ENCODE results near the gene KRT4. TPM values are rescaled to one million over a fixed set of nuclear protein-coding genes. Genes with fewer than 3 reads are reported as not detected.
A peak's percentile ranks its signal among the peaks of the same experiment; 100 is the strongest.

Gene KRT4
- total RNA-seq, 1 donor from 2014 or later, result 77.5 TPM

DNA sequence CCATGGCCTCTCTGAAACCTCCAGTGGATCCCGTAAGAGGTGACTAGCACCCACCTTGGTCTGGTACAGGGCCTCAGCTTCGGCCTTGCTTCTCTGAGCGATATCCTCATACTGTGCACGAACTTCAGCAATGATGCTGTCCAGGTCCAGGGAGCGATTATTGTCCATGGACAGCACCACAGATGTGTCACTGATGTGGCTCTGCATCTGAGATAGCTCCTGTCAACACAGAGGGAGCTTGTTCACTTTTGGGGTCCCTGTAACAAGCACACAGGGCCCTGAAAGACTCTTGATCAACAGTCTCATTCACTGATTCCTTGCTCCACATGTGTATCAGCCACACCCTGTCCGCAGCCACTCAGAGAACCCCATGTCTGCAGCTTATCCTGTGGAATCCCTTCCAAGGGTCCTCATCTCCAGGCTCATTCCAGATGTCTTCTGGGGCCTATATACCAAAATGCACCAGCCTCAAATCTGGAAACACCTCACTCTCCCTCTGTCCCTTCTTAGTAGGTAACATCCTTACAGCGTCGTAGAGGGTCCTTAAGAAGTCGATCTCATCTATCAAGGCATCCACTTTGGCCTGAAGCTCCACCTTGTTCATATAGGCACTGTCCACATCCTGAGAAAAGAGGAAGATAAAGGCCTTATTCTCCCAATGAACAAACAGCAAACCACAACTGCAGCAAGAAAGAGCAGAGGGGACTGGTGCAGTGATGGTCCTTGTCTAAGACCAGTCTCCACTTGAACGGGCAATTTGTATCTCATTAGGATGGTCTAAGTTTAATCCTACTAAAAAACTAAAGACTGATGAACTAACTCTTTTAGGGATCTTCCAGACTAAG lies 21.5 kb downstream of the KRT4 start:
- DNase-seq (ENCODE audit: low spot score), result no peak

DNA sequence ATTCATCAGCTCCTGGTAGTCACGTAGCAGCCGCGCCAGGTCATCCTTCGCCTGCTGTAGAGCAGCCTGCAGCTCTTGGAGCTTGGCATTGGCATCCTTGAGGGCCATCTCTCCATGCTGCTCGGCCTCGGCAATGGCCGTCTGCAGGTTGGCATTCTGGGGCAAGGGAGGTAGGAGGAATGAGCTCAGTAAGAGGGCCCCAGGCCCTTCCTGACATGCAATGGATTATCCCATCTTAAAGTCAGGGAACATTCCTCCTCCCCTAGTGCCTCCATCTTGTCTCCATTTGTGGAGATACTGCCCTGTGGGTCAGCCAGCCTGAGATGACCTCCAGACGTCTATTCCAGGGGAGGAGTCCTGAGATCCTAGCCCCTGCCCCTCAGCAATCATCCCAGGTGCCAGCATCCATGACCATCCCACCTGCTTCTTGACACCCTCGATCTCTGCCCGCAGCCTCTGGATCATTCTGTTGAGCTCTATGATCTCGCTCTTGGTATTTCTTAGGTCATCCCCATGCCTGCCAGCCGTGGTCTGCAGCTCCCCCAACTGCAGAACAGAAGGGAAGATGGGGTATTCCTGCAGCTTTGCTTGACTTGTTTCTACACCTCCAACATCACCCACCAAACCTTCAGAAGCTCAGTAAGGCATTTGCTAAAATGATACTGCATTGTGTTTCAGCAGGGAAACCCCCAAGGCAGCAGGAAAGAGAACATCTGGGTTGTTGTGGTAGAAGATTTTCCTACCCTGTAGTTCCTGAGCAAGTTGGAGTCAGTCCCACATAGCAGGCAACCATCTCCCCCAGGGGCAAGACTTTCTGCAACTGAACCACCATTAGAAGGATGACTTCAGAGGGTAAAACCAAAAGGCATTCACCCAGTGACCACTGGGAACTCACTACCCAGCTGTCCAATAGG lies 22.4 kb downstream of the KRT4 start:
- no peak for DNase-seq (ENCODE audit: low spot score)

DNA sequence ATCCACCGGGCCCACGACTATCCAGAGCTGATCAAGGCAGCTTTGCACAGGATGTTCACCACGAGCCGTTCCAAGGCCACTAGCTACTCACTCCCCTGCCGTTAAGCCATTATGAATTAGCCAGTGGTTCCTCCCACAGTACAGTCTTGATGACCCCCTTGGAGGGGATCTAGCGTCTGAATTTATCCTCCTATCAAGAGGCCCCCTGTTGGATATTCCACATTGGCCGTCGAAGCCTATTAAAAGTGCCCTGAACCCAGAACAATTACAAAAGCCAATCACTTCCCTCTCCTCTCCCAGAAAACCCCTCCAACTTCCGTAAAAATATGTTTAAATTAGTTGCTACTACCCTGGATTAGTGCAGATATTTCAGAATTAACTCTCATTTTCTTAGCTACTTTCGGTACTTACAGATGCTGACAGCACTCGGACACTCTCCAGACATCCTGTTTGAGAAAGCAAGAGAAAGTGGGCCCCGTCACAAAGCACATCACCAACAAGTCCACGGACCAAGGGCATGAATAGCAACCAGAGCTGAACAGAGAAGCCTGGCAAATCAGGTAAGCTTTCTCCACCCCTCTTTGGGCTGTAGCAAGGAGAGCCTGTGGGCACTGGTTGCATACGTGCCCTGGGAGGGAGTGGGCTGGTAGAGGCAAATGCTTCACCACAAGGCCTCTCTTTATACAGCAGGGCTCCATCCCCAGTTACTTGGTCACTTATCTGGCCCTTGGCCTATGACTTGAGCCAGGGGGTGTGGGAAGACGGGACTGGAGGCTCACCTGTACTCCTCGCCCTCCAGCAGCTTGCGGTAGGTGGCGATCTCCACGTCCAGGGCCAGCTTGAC lies 23.3 kb downstream of the KRT4 start:
- DNase-seq (ENCODE audit: low spot score), result peak; percentile 82

DNA sequence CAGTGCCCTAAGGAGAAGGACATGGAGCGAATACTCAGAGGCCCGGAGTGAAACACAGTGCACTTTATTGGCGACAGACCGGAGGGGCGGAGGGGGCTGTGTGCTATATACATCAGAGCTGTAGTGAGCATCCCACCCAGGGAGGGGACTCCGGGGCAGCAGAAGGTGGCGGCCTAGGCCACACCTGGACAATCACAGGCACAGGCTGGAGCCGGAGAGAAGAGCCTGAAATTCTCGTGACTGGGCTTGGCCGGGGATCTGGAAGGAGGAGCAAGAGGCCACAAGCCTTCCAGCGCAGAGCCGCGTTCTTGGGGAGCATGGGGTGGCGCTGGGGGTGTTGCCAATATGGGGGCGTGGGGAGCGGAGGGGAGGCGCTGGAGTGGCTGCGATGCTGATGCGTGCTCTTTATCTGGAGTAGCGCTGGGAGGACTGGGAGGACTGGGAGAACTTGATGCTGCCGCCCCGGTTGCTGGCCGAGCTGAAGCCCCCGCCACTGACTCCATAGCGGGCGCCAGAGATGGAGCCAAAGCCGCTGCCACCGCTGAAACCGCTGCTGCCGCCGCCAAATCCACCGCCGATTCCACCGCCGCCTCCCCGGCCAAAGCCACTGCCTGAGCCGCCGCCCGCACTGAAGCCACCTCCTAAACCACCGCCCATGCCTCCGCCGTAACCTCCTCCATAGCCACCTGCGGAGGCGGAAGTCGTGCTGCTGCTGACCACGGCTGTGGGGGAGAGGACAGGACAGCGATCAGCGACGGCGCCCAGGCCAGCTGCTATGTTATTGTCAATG lies 24.1 kb downstream of the KRT4 start:
- peak; percentile 13 for DNase-seq (ENCODE audit: low spot score)

DNA sequence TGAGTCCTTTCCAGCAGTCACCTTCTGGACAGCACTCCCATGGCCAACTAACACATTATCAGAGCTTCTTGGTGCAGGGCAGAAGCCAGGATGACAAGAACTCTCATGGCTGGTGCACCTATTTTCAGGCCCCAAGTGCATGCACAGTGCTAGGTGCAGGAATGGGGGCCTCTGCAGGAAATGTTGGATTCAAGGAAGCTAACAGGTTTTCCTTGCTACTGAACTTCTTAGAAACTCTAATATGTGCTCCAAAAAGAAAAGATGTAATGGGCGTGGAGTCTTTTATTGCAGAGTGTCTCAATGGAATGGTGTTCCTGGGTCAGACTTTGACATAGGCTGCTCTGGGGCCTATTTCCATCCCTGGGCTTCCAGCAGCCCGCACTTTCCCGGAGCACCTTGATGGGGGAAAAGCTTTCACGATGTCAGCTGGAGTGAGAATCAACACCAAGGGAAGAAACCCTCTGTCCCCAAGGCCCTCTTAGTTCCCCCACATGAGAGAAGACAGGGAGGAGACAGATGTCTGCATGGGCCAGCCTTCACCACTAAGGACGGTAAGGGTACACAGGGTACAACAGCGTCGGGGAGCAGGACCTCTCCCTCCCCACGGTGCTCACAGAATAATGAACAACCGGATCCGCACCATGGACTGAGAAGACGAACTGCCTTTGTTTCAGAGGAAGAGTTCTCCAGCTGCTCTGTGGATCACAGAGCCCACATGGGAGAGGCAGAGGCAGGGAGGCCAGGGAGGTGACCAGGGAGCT lies 24.9 kb downstream of the KRT4 start:
- no peak for DNase-seq (ENCODE audit: low spot score)

DNA sequence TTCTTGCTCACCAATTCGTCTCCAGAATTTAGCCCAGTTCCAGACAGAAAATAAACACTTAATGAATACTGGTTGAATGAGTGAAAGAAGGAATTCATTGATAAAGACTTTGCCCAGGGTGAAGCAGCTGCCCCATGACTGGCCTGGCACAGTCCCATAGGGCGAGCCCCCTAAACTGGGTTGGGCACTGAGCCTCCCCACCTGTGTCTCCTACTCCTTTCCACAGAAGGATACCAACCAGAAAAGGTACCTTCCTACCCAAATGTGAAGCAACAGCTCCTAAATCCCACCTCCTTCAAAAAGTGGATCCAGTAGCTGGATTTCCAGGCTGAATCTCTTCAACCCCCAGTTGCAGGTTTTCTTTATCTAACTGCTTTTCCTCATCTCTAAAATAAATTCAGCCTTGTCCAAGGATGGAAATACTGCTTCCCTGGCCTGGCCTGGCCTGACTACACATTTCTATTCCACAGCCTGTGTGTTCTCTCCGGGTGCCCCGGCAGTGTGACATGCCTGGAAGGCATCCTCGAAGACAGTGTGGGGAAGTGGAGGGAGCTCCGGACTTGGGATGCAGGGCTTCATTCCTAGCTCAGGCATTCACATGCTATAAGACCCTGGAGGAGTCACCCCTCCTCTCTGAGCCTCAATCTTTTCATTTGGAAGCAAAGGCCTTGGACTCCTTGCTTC lies 25.6 kb downstream of the KRT4 start:
- DNase-seq (ENCODE audit: low spot score), result peak; percentile 20

DNA sequence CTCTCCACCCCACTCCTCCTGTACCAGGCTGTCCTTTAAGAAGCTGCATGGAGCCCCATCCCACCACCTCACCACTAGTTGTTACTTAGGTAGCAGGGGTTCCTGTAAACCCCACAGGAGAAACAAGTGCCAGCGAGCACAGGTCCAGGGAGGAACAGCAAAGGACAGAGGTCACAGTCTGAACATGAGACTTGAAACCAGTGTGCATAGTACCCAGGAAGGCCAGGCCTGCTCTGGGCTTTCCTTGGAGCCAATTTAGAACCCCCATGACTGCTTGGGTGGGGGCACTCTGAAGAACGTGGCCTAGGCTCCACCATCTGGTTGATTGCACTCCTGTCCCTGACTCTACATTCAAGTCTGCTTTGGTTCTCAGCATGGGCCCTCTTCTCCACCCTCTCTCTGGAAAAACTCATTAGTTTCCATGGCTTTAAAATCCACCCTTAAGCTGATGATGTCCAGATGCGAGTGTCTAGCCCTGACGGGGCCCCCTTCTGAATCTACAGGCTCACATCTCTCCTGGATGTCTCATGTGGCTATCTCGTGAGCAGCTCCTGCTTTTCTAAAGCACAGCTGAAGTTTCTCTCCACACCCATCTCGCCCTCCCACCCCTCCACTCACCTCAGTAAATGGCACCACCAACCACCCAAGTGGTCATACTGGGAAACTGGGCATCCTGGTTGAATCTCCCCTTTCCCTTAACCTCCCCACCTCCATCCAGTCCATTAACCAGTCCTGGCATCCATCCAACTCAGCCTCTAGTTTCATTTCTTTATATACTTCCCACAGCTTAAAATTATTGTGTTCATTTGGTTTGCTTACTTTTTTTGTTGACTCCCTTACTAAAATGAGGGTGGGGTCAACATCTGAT lies 26.4 kb downstream of the KRT4 start:
- peak; percentile 96 for DNase-seq (ENCODE audit: low spot score)

DNA sequence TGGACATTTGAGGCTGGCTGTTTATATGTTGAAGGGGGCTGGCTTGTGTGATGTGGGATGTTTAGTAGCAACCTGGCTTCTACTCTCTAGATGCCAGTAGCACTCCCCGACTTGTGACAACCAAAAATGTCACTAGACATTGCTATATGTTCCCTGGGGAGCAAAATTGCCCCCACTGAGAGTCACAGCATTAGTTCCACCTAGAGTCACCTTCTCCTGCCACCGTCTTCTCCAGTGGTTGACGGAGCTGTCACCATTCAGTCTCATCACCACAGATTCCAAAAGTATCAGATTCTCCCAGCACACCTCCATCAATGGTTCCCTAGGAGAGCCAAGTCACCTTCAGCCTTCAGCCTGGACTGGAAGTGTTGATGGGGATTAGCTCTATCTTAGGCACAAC lies 29.0 kb downstream of the KRT4 start:
- DNase-seq (ENCODE audit: low spot score), result no peak

DNA sequence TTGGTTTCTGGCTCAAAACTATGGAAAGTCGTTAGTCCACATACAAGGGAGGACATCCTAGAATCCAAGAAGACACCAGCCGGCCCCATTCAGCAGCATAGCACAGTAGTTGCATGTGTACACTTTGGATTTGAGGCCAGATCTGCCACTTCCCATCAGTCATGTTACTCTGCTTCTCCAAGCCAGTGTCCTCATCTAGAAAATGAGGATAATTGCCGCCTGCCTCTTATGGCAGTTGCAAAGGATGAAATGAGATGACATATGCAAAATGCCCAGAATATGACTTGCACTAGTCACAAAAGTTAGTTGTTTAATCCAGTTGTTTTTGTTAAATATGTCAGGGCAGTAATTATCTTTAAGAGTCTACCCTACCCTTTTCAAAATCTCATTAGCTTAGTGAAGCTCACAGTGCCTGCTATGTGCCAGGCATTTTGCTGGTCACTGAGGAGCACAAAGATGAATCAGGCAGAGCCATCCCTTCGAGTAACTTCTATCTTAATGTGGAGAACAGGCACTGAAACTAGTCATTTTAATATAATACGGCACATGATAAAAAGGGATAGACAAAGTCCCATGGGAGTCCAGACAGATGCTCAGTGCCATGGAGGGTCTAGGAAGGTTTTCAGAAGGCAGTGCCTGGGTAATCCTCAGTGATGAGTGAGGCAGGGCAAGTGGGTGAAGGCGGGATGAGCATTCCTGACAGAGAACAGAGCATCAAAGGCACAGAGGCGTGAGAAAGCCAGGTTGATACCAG lies 30.2 kb downstream of the KRT4 start:
- no peak for DNase-seq (ENCODE audit: low spot score)

DNA sequence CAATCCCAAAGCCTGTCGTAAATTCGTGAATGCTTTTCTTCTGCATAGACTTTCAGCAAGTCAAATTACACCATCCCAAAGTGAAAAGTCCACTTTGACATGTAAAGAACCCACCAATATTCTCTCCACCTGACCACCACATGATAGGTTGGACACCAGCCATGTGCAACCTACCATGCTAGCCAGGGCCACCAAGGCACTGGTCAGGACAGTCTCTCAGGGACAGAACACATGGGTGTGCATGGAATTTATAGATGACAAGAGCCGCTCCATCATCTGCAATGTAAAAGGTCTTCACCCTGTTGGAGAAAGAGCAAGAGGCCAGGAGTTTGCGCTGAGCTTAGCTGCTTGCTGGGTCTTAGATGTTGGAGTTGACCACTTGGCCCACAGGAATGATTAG lies 31.4 kb downstream of the KRT4 start:
- no peak for DNase-seq (ENCODE audit: low spot score)

DNA sequence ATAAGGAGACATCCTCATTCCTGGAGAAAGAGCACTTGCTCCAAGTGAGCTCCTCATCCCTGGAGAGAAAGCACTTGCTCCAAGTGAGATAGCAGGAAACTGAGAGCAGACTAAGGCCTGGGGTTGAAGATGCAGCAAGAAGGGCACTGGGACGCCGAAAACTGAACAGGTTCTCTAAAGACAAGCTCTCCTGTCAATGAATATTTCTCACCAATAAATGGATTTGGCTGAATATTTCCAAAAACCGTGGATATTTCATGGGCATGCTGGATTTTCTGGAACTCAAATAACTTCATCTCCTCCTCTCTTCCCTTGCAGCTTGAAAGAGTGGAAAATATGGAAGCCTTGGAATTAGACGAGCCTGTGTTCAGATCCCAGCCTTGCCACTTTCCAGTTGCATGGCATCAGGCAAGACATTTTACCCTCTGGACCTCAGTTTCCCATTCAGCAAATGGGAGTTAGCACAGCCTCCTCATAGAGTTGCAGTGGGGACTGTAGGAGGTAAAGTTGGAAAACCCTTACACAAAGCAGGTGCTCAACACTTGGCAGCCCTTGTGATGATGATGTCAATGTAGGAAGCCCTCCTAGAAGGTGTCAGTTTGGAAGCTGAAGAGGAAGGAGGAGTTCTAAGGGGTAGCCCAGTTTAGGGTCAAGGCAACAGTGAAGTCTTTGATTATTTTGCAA lies 32.4 kb downstream of the KRT4 start:
- DNase-seq (ENCODE audit: low spot score), result no peak

DNA sequence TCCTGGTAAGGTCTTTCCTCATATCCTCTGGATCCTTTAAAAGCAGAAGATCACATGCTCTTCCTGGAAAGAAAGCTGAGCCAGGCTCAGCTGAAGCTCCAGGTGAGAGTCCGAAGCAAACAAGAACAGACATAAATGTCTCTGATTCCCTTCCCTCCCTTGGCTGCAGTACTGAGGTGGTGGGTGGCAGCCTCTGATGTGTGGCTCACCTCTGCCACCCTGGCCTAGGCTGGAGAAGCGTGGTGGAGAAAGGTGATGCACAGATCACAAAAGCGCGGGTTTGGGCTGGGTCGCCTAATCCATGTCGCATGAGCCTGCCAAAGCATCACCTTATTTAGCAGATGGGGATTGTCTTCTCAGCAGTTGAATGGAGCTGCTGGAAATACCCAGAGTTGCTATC lies 34.0 kb downstream of the KRT4 start:
- no peak for DNase-seq (ENCODE audit: low spot score)

DNA sequence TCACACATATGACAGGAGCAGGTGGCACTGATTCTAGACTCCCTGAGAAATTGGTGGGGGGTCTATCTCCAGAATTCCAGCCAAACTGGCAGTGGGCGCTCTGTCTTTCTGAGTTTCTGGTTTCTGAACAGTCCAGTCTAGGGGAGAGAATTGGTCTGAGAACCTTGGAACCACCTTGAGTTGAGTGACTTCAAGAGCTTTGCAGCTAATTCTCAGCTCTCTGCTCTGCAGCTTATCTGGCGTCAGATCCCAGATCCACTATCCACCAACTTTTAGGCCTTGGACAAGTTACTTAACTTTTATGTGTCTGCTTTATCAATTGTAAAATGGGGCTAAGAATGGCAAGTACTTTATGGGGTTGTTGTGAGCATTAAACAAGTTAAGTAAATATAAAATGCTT lies 35.1 kb downstream of the KRT4 start:
- DNase-seq (ENCODE audit: low spot score), result no peak

DNA sequence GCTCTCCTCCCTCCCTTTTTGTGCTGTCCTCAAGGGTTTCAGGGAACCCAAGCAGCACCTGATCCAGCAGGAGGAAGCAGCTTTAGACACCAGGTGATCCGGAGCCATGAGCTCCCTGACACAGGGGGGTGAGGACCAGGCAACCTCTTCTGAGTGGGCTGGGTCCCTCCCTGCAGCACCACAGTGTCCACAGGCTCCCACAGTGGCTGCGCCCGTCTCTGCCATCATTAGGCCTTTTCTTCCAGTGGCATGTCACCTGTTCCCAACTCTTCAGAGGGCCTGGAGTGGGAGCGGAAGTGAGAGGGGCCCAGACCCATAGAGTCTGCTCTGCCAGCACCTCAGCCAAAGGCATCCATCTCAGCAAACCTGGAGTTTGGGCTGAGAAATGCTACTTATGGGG lies 36.4 kb downstream of the KRT4 start:
- no peak for DNase-seq (ENCODE audit: low spot score)

DNA sequence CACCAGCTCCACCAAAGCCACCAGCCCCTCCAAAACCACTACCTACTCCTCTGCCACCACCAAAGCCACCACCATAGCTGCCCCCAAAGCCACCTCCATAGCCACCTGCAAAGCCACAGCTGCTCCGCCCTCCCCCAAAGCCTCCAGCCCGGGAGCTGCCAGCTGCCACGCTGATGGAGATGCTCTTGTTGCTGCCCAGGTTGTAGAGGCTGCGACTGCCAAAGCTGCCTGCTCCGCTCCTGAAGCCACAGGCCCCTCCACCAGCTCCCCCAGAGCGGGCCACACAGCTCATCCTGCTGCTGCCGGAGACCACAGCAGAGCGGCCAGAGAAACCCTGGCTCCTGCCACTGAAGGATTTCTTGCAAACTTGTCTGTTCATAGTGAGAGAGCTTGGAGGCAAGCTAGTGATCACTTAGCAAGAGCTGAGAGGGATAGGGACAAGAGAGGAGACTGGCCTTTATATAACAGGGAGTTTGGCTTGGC lies 37.0 kb downstream of the KRT4 start, which contains the start of gene KRT76:
Gene KRT76, minus strand, starts transcription at position 433 of the 483 bp plus-strand sequence. Its CDS starts 54 bp downstream, at position 379.
- DNase-seq (ENCODE audit: low spot score), result no peak

DNA sequence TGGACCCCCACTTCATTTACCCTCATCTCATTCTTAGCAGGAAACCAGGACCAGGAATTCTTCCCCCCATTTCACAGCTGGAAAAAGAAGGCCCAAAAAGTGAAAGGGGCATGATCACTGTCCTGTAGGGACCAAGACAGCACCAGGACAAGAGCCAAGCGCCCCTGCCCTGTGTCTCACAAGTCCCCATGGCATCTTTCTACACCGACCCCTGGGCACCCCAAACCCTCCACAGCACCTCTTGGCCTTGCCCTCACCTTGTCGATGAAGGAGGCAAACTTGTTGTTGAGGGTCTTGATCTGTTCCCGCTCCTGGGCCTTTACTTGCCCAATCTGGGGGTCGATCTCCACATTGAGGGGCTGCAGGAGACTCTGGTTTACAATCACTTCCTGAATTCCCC lies 37.5 kb downstream of the KRT4 start:
- no peak for DNase-seq (ENCODE audit: low spot score)

All from umbilical cord (tissue), 2 donors.